Psoas muscle (tissue), 8 donors: ENCODE data around the gene IL10RB. TPM values are rescaled to one million over a fixed set of nuclear protein-coding genes. Genes with fewer than 3 reads are reported as not detected.
A peak's percentile ranks its signal among the peaks of the same experiment; 100 is the strongest.

ENCODE experiments used
- ATAC-seq, 4 donors: fragments of 200-7000 bp; cut with Tn5 transposase; one replicate each; pipeline ENCODE4 v1.9.1; 2020; ENCODE audit warnings: moderate library complexity in 3 of 4, mild to moderate bottlenecking in 2 of 4
- DNase-seq, 2 donors: peaks; one replicate each; pipeline ENCODE4 v3.0.0-alpha.2; 2020
- H3K27ac ChIP-seq: fragments of 200-600 bp; one replicate; pipeline ENCODE4 v1.8.0; 2022
- H3K27me3 ChIP-seq, 3 donors: fragments of 200-600 bp in 1 of 3; one replicate each; pipeline versions ENCODE4 v1.6.1 to v1.8.0; 2013 to 2022; ENCODE audit warnings: low read length in 2 of 3, mild to moderate bottlenecking in 2 of 3, moderate library complexity in 1 of 3; ENCODE audit not compliant: insufficient read depth in 3 of 3
- H3K36me3 ChIP-seq, 2 donors: fragments of 200-600 bp in 1 of 2; one replicate each; pipeline versions ENCODE4 v1.6.1 to v1.8.0; 2013 to 2022; ENCODE audit warnings: low read depth in 1 of 2, mild to moderate bottlenecking in 1 of 2, moderate library complexity in 1 of 2; ENCODE audit not compliant: insufficient read depth in 1 of 2
- H3K4me1 ChIP-seq: fragments of 200-600 bp; one replicate; pipeline ENCODE4 v1.8.0; 2022
- H3K4me3 ChIP-seq: fragments of 200-600 bp; one replicate; pipeline ENCODE4 v1.8.0; 2022; ENCODE audit warnings: mild to moderate bottlenecking
- H3K9me3 ChIP-seq: fragments of 200-600 bp; one replicate; pipeline ENCODE4 v1.8.0; 2022
- CTCF ChIP-seq: fragments of 200-600 bp; IDR thresholded peaks from one replicate; pipeline ENCODE4 v1.8.0; 2022; ENCODE audit warnings: antibody characterized with exemption
- WGBS, 3 donors: extraction: QIAGEN DNeasy Blood & Tissue Kit; methylation state at CpG; one replicate each; pipeline versions ENCODE4 v1.1.6 to v1.1.7; 2013; 5-methylcytosine and 5-hydroxymethylcytosine counted together
- intact Hi-C, 2 donors: fragments of 100-400 bp; cut with DNase I; formaldehyde crosslinking; loops; one replicate each; pipeline versions ENCODE4 v1.11.0 to v1.14.2; 2022
- polyA plus RNA-seq, 3 donors: library from polyadenylated mRNA; stranded (reverse); fragments of 200-250 nt; gene quantifications; one replicate each; pipeline ENCODE4 v1.2.3, GENCODE V29; 2013
- total RNA-seq, 4 donors: library from RNA; stranded (reverse); fragmentation: NEBNext Ultra II Directional in 2 of 4; extraction: Animal tissue kit (Norgen Biotek cat#: 25700) in 2 of 4; gene quantifications; one replicate each; pipeline versions ENCODE4 v1.2.1 to v1.2.4, GENCODE V29; 2021 to 2023
- donor health status: healthy with polysubstance abuse.
- donor health status: DM: no; HTN: no; CAD: no; lungs with moderate emphysema.
- donor health status: Bipolar disorder and iron deficiency.
- donor health status: healthy.
- donor health status: DM: yes; HTN: yes; CAD: no.
- donor health status: DM: no; HTN: no; CAD: no.
- donor health status: DM: no; HTN: no; CAD: no.
- donor health status: DM: yes; HTN: yes; CAD: no.

The IL10RB gene
- total and polyA plus RNA-seq, 7 donors = 4.4 to 9.3 (median 7.2) TPM

- no peak for TF ChIP-seq CTCF
- no peaks in the 10 kb centered on the region for H3K4me1 ChIP-seq
- H3K4me3 ChIP-seq = peak overlapping the region; percentile 87
- no peak for DNase-seq
- peak overlapping the region; percentile 79 for H3K27ac ChIP-seq
- ATAC-seq = no peak
- WGBS, 3 donors = 74 to 79% (median 76%) methylated on average over 7 of the region's 7 CpGs
- intact Hi-C loops = no loop called here
- no peaks in the 10 kb centered on the region for H3K27me3 ChIP-seq
- no peaks in the 10 kb centered on the region for H3K9me3 ChIP-seq
- H3K36me3 ChIP-seq = peaks cover 0 to 19% of the 10 kb centered on the region in 2 donors
These were observed 1.1 kb downstream of the IL10RB start for GRCh38 chr21:33267250-33267649.

DNA sequence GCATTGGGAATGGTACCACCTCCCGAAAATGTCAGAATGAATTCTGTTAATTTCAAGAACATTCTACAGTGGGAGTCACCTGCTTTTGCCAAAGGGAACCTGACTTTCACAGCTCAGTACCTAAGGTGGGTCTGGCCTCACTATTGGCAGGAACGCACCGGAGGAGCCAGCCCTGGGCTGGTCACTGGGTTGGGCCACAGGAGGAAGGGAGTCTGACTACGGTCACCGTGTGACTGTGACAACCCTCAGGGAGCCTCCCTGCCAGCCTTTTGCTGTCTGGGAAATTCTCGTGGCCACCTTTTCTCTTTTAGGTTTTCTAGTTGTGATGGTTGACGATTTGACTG, 2.2 kb downstream of the IL10RB start:
- no peak for DNase-seq
- H3K4me3 ChIP-seq = no peak overlapping the region
- no peaks in the 10 kb centered on the region for H3K9me3 ChIP-seq
- H3K27ac ChIP-seq = no peak overlapping the region
- intact Hi-C loops = no loop called here
- H3K27me3 ChIP-seq = no peaks in the 10 kb centered on the region
- 86 to 89% (median 87%) methylated on average over 7 of the region's 7 CpGs for WGBS, 3 donors
- peaks cover 0 to 20% of the 10 kb centered on the region in 2 donors for H3K36me3 ChIP-seq
- no peaks in the 10 kb centered on the region for H3K4me1 ChIP-seq
- TF ChIP-seq CTCF = no peak
- no peak for ATAC-seq

GRCh38 chr21:33268737-33269441, 2.7 kb downstream of the IL10RB start:
- no peaks in the 10 kb centered on the region for H3K9me3 ChIP-seq
- no peaks in the 10 kb centered on the region for H3K4me1 ChIP-seq
- DNase-seq = no peak
- 78 to 81% (median 79%) methylated on average over 12 of the region's 12 CpGs for WGBS, 3 donors
- no peak for TF ChIP-seq CTCF
- no peak overlapping the region for H3K4me3 ChIP-seq
- no peak for ATAC-seq
- no peaks in the 10 kb centered on the region for H3K27me3 ChIP-seq
- H3K27ac ChIP-seq = no peak overlapping the region
- intact Hi-C loops = no loop called here
- H3K36me3 ChIP-seq = peaks cover 0 to 21% of the 10 kb centered on the region in 2 donors

GRCh38 chr21:33270986-33271385, 4.8 kb downstream of the IL10RB start:
- H3K27me3 ChIP-seq = no peaks in the 10 kb centered on the region
- ATAC-seq (no peak), DNase-seq (no peak)
- H3K27ac ChIP-seq = no peak overlapping the region
- no peak for TF ChIP-seq CTCF
- H3K9me3 ChIP-seq = no peaks in the 10 kb centered on the region
- WGBS, 3 donors = 88 to 90% (median 88%) methylated on average over 8 of the region's 8 CpGs
- peaks cover 0 to 25% of the 10 kb centered on the region in 2 donors for H3K36me3 ChIP-seq
- H3K4me3 ChIP-seq = no peak overlapping the region
- no peaks in the 10 kb centered on the region for H3K4me1 ChIP-seq
- intact Hi-C loops = no loop called here

- H3K36me3 ChIP-seq = peaks cover 0 to 25% of the 10 kb centered on the region in 2 donors
These were observed 6.9 kb downstream of the IL10RB start for GRCh38 chr21:33273044-33273443.

More at GRCh38 chr21:33273044-33273443, 6.9 kb downstream of the IL10RB start:
- ATAC-seq (no peak), DNase-seq (no peak)
- H3K27me3 ChIP-seq = no peaks in the 10 kb centered on the region
- WGBS, 3 donors = 94 to 96% (median 94%) methylated on average over 6 of the region's 6 CpGs
- intact Hi-C loops = no loop called here
- TF ChIP-seq CTCF = no peak
- H3K9me3 ChIP-seq = no peaks in the 10 kb centered on the region
- no peaks in the 10 kb centered on the region for H3K4me1 ChIP-seq
- no peak overlapping the region for H3K27ac ChIP-seq
- no peak overlapping the region for H3K4me3 ChIP-seq
